AG08396 (cell line): Measurements from ENCODE around the gene PAEP.

Experiments used
- DNase-seq: peaks from one replicate; pipeline ENCODE4 v3.0.0; 2012; ENCODE audit warnings: low spot score, mixed read lengths

The PAEP gene

DNA sequence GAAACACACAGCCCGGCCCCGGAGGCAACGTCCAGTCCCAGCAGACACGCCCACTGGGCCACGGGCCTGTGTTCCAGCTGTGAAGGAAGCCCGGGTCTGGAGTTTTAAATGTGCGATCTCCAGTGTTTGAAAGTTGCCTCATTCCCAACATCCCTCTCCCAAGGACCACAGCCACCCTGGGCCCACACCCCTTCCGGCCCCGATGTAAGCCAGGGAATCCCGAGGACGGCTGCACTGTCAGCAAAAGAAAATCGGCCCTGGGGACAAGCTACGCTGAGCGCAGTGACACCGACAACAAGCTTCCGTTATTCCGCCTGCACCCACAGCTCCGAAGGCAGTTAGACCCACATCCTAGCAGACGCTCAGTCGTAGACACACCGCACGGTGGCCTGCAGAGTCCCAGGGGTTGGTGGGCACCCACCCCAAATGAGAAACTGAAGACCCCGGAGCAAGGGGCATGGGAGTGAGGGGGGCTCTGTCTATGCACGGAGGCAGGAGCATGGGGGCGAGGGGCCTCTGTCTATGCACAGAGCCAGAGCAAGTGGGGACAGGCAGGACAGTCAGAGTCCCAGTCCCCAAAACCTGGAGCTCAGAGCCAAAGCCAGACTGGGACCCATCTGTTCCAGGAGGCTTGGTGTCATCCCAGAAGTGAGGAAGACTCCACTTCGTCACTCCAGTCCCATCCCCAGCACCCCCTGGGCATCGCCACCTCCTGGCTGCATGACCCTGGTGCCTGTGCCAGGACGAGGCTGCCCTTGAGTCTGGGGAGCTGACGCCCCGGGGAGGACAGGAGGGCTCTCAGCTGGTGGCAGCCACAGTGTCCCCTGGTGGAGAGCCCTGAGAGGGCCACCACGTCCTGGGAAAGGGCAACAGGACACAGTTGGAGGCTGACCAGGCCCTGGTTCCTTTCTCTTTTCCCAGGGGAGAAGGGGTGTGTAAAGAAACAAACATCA lies 54.4 kb downstream of the PAEP start:
- no peak for DNase-seq
